Gastrocnemius medialis (tissue), 4 donors: ENCODE results near the gene GRIN2C. TPM values are rescaled to one million over a fixed set of nuclear protein-coding genes. Genes with fewer than 3 reads are reported as not detected.

ENCODE experiments used
- ATAC-seq, 2 donors: fragments of 150-250 bp; one replicate each; pipeline ENCODE4 v1.9.1; 2016
- DNase-seq, 2 donors: peaks; one replicate each; pipeline ENCODE4 v3.0.0-alpha.2; 2019
- H3K27ac ChIP-seq, 4 donors: fragments of 200-600 bp; sonication (generic); 1 replicate in 1 of 4; 2 replicates in 3 of 4; pipeline ENCODE4 v1.5.1; 2016 to 2018; ENCODE audit warnings: mild to moderate bottlenecking in 2 of 4, moderate library complexity in 1 of 4
- H3K27me3 ChIP-seq, 3 donors: fragments of 200-600 bp; sonication (generic) in 2 of 3; 1 replicate in 1 of 3; 2 replicates in 2 of 3; pipeline versions ENCODE4 v1.5.1 to v1.6.0; 2016 to 2019; ENCODE audit warnings: mild to moderate bottlenecking in 1 of 3, moderate library complexity in 1 of 3
- H3K36me3 ChIP-seq, 2 donors: fragments of 200-600 bp; sonication (generic) in 1 of 2; one replicate each; pipeline ENCODE4 v1.5.1; 2017 to 2018
- H3K4me1 ChIP-seq, 2 donors: fragments of 200-600 bp; sonication (generic) in 1 of 2; one replicate each; pipeline ENCODE4 v1.5.1; 2016 to 2017; ENCODE audit warnings: mild to moderate bottlenecking in 2 of 2
- H3K4me3 ChIP-seq, 4 donors: fragments of 200-600 bp; sonication (generic) in 3 of 4; 1 replicate in 1 of 4; 2 replicates in 3 of 4; pipeline ENCODE4 v1.5.1; 2016 to 2019; ENCODE audit warnings: mild to moderate bottlenecking in 2 of 4
- H3K9me3 ChIP-seq, 3 donors: fragments of 200-600 bp; sonication (generic) in 2 of 3; 1 replicate in 1 of 3; 2 replicates in 2 of 3; pipeline ENCODE4 v1.5.1; 2016 to 2019
- POLR2A ChIP-seq, 2 donors: fragments of 450-650 bp; IDR thresholded peaks; one replicate each; pipeline ENCODE4 v1.6.1; 2017; ENCODE audit warnings: antibody characterized with exemption in 2 of 2, mild to moderate bottlenecking in 2 of 2, moderate library complexity in 2 of 2
- in situ Hi-C, 4 donors: fragments of 200-750 bp; cut with MboI; loops; one replicate each; pipeline versions ENCODE4 v1.15.0 to v1.8.0; 2017; ENCODE audit warnings: low sequenced_read_pairs in 4 of 4
- intact Hi-C: fragments of 100-400 bp; cut with DNase I; formaldehyde crosslinking; loops from one replicate; pipeline ENCODE4 v1.15.1; 2023; ENCODE audit warnings: low total_unique reads
- total RNA-seq, 4 donors: library from RNA; depleted of rRNA; stranded (reverse); fragments of >200 nt; gene quantifications; one replicate each; pipeline versions ENCODE4 v1.1.0 to v1.2.3, GENCODE V29; 2016
- TF ChIP-seq, protein P1 (sequence below), 5 experiments: fragments of 450-650 bp in 3 of 5; fragments of 200-600 bp in 2 of 5; sonication (generic) in 2 of 5; IDR thresholded peaks in 4 of 5; conservative IDR thresholded peaks in 1 of 5; 1 replicate in 4 of 5; 2 replicates in 1 of 5; pipeline ENCODE4 v1.5.1; 2016 to 2019; ENCODE audit warnings: antibody characterized with exemption in 5 of 5, mild to moderate bottlenecking in 3 of 5, moderate library complexity in 3 of 5

Gene GRIN2C
- total RNA-seq, 4 donors from 2014 or later = 1.2 to 1.5 TPM; not detected in 2

DNA sequence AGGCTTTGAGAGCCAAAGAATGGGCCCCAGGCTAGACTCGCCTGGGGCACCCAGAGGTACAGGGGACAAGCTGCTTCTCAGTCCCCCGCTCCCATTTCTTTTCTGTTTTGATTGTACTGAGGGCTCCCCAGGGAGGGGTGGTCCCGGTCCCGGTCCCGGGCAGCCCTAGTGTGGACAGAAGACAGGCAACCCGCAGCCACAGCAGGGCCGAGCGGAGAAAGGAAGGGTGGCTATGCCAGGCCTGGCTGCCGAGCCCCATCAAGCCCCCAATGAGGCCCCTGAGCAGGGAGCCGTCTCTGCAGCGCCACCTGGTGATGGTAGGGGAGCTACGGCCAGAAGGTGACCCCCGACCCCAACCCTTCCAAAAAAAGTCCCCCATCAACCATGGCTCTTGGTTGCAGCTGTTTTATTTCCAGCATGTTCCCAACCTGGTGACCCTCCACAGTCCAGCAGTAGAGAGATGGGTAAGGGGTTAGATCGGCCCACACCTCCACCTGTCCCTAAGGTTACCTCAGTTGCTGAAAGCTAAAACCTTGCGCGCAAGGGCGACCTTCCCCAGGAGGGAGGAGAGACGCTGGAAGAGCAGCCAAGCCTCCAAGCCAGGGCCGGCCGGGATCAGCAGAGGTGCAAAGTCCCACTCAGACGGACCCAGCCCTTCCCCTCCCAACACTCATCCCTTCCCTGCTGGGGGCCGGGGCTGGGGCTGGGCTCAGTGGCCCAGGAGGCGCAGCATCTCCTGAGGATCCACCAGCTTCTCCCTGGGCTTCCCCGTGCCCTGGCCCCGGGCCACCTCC is 2.6 kb upstream of the GRIN2C start:
- peak overlapping the region in 1 of 4 donors; percentile 21 for H3K27ac ChIP-seq
- peak in 1 of 2 donors; percentile 33 for ATAC-seq
- in situ Hi-C loops = loop anchor here in 3 of 4 donors (10.0 to 25.0 kb wide), 3 partner anchors 68 to 475 kb away; partner anchors contain the start of gene NHERF1 (in 2 of the 3)

DNA sequence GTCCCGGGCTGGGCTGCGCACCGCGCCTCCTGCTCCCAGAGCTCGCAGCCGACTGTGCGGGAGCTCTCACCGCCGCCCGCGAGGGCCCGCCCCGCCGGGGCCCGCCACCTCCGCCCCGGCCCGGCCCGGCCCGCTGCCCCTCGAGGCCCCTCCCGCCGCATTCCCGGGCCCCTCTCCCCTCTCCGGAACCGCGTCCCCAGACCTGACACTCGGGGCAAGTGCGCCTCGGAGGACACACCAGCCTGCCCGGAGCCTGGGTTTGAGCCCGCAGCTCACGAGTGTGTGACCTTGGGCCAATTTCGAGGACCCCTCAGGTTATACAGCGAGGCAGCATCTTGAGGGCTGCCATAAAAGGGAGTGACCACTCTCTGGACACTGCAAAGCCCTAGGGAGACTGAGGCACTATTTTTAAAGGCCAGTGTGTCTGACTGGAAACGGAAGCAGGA is 2.0 kb upstream of the GRIN2C start:
- no peak for ATAC-seq
- peaks cover 39 to 43% (median 40%) of the 10 kb centered on the region in 3 donors for H3K27me3 ChIP-seq
- intact Hi-C loops = no loop called here
- no peak overlapping the region for H3K27ac ChIP-seq
- in situ Hi-C loops = loop anchor here in 3 of 4 donors (10.0 to 25.0 kb wide), 3 partner anchors 67 to 474 kb away; partner anchors contain the start of gene NHERF1 (in 2 of the 3)
- H3K36me3 ChIP-seq = no peaks in the 10 kb centered on the region
- peaks cover 0 to 22% of the 10 kb centered on the region in 2 donors for H3K4me1 ChIP-seq
- TF ChIP-seq, protein P1, sequence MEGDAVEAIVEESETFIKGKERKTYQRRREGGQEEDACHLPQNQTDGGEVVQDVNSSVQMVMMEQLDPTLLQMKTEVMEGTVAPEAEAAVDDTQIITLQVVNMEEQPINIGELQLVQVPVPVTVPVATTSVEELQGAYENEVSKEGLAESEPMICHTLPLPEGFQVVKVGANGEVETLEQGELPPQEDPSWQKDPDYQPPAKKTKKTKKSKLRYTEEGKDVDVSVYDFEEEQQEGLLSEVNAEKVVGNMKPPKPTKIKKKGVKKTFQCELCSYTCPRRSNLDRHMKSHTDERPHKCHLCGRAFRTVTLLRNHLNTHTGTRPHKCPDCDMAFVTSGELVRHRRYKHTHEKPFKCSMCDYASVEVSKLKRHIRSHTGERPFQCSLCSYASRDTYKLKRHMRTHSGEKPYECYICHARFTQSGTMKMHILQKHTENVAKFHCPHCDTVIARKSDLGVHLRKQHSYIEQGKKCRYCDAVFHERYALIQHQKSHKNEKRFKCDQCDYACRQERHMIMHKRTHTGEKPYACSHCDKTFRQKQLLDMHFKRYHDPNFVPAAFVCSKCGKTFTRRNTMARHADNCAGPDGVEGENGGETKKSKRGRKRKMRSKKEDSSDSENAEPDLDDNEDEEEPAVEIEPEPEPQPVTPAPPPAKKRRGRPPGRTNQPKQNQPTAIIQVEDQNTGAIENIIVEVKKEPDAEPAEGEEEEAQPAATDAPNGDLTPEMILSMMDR (IDR thresholded peaks at IDR 0.05 in 4 of 5, conservative IDR thresholded peaks at IDR 0.05 in 1 of 5) = no peak
- no peak for TF ChIP-seq POLR2A (IDR thresholded peaks at IDR 0.05)
- no peak for DNase-seq
- no peaks in the 10 kb centered on the region for H3K9me3 ChIP-seq
- peak overlapping the region in 2 of 4 donors; percentile 28 to 51 for H3K4me3 ChIP-seq

More for the DNA sequence above, 2.6 kb upstream of the GRIN2C start:
- peaks cover 33 to 39% (median 35%) of the 10 kb centered on the region in 3 donors for H3K27me3 ChIP-seq
- no peaks in the 10 kb centered on the region for H3K9me3 ChIP-seq
- H3K4me3 ChIP-seq = peak overlapping the region in 2 of 4 donors; percentile 28 to 51
- peak in 1 of 2 donors; percentile 37 for DNase-seq
- intact Hi-C loops = no loop called here
- peaks cover 0 to 22% of the 10 kb centered on the region in 2 donors for H3K4me1 ChIP-seq
- TF ChIP-seq, protein P1 (IDR thresholded peaks at IDR 0.05 in 4 of 5, conservative IDR thresholded peaks at IDR 0.05 in 1 of 5) = peak; percentile 38 to 75 (median 51)
- no peak for TF ChIP-seq POLR2A (IDR thresholded peaks at IDR 0.05)
- H3K36me3 ChIP-seq = no peaks in the 10 kb centered on the region

DNA sequence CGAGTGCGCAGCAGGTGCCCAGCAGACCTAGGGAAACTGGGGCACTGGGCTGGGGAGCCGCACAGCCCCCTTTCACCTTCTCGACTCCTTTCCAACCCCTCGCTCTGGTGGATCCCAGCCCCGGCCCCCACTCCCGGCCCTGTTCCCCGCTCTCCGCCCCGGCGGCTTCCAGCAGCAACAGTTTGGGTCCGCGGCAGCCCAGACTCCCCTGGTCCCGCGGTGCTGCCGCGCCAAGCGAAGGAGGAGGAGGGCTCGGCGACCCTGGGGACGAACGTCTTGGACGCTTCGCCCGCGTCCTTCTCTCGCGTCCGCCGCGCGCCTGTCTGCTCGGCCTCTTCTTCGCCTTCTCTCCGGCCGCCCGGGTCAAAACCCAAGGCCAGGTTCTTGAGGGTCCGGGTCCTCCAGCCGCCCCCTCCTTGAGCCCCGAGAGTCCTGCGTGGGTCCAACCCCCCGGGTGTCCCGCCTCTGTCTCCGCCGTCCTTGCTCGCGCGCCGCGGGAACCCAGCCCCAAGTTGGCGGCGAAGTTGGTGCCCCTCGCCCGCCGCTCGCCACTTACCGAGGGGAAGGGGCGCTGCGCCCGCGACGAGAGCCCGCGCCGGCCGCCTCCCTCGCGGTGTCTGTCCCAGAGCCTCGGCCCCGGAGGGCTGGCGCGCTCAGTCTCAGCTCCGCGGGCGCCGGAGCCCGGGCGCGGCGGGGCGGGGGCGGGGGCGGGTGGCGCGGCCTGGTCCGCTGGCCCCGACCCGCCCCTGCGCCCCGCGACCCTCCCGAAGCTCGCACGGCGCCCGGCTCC is 1.4 kb upstream of the GRIN2C start:
- Histone ChIP-seq H3K27ac (no peak overlapping the region), H3K4me1 (peaks cover 0 to 22% of the 10 kb centered on the region in 2 donors), H3K36me3 (no peaks in the 10 kb centered on the region), H3K9me3 (no peaks in the 10 kb centered on the region), H3K4me3 (peak overlapping the region; percentile 18 to 44 (median 41)), H3K27me3 (peaks cover 39 to 44% (median 41%) of the 10 kb centered on the region in 3 donors)
- ATAC-seq (no peak), DNase-seq (no peak)
- intact Hi-C loops = no loop called here
- no peak for TF ChIP-seq POLR2A (IDR thresholded peaks at IDR 0.05)
- TF ChIP-seq, protein P1 (IDR thresholded peaks at IDR 0.05 in 4 of 5, conservative IDR thresholded peaks at IDR 0.05 in 1 of 5) = no peak
- in situ Hi-C loops = loop anchor here in 3 of 4 donors (10.0 to 25.0 kb wide), 3 partner anchors 66 to 474 kb away; partner anchors contain the start of gene NHERF1 (in 2 of the 3)

DNA sequence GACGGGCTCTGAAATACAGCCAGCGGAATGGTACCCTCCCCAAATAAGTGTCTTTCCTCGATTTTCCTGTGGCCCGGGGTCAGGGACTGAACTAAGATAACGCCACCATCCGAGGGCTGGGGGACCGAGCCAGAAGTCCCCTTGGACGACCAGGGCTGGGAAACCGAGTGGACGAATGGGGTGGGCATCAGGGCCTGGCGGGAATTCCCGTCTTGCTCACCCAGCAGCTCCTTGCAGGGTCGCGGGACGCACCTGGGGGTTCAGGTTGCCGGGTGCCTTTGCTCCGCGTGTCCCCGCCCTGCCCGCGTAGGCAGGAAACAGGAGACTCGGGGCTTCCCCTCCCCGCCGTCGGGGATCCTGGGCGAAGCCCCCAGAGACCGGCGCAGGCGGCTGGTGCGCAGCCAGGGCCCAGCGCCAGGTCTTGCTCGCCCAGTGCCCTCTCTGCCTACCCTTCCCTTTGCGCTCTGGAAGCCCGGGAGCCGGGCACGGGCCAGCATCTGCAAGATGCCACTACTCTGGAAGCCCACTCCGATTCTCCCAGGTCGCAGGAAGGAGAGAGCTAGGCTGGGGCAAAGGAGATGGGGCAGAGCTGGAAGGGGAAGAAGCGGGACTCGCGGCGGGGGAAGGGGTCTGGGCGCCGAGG is 665 bp upstream of the GRIN2C start:
- in situ Hi-C loops (loop anchor here in 3 of 4 donors (10.0 to 25.0 kb wide), 3 partner anchors 66 to 473 kb away; partner anchors contain the start of gene NHERF1 (in 2 of the 3)), intact Hi-C loops (no loop called here)
- Histone ChIP-seq H3K4me3 (peak overlapping the region; percentile 18 to 44 (median 41)), H3K27ac (no peak overlapping the region), H3K9me3 (no peaks in the 10 kb centered on the region), H3K27me3 (peaks cover 39 to 45% (median 45%) of the 10 kb centered on the region in 3 donors), H3K36me3 (no peaks in the 10 kb centered on the region), H3K4me1 (peaks cover 0 to 22% of the 10 kb centered on the region in 2 donors)
- DNase-seq (no peak), ATAC-seq (no peak)
- TF ChIP-seq, protein P1 (IDR thresholded peaks at IDR 0.05 in 4 of 5, conservative IDR thresholded peaks at IDR 0.05 in 1 of 5) = no peak
- no peak for TF ChIP-seq POLR2A (IDR thresholded peaks at IDR 0.05)
